Thyroid gland (tissue), 4 donors: Measurements from ENCODE around the gene CWC15. TPM values are rescaled to one million over a fixed set of nuclear protein-coding genes. Genes with fewer than 3 reads are reported as not detected.

Experiments used
- DNase-seq, 2 donors: peaks; one replicate each; pipeline ENCODE4 v3.0.0-alpha.2; 2019
- H3K27ac ChIP-seq, 3 donors: fragments of 200-600 bp; sonication (generic); 1 replicate in 2 of 3; 2 replicates in 1 of 3; pipeline ENCODE4 v1.5.1; 2016 to 2019; ENCODE audit warnings: mild to moderate bottlenecking in 1 of 3, moderate library complexity in 1 of 3
- H3K27me3 ChIP-seq: fragments of 200-600 bp; sonication (generic); one replicate; pipeline ENCODE4 v1.5.1; 2019
- H3K36me3 ChIP-seq, 2 donors: fragments of 200-600 bp; sonication (generic); one replicate each; pipeline ENCODE4 v1.5.1; 2016 to 2019
- H3K4me1 ChIP-seq, 2 donors: fragments of 200-600 bp; sonication (generic); one replicate each; pipeline ENCODE4 v1.5.1; 2017 to 2019
- H3K4me3 ChIP-seq, 3 donors: fragments of 200-600 bp; sonication (generic); replicated peaks in 1 of 3; 1 replicate in 2 of 3; 2 replicates in 1 of 3; pipeline ENCODE4 v1.5.1; 2016; ENCODE audit warnings: mild to moderate bottlenecking in 1 of 3
- H3K9me3 ChIP-seq: fragments of 200-600 bp; sonication (generic); one replicate; pipeline ENCODE4 v1.5.1; 2017
- CTCF ChIP-seq, 6 experiments: fragments of 200-600 bp in 3 of 6; fragments of 450-650 bp in 3 of 6; sonication (generic) in 3 of 6; IDR thresholded peaks; one replicate each; pipeline ENCODE4 v1.5.1; 2016 to 2019; ENCODE audit warnings: antibody characterized with exemption in 6 of 6, mild to moderate bottlenecking in 2 of 6, inconsistent platforms in 1 of 6, moderate library complexity in 1 of 6
- POLR2A ChIP-seq, 2 donors: fragments of 450-650 bp; IDR thresholded peaks; one replicate each; pipeline ENCODE4 v1.6.1; 2017; ENCODE audit warnings: antibody characterized with exemption in 2 of 2, mild to moderate bottlenecking in 2 of 2, moderate library complexity in 1 of 2
- WGBS, 2 donors: methylation state at CpG; one replicate each; pipeline ENCODE4 v1.1.5; 2017; 5-methylcytosine and 5-hydroxymethylcytosine counted together
- intact Hi-C: fragments of 100-400 bp; cut with DNase I; formaldehyde crosslinking; loops from one replicate; pipeline ENCODE4 v1.15.1; 2023
- total RNA-seq, 4 donors: library from RNA; depleted of rRNA; stranded (reverse); fragments of >200 nt; gene quantifications; one replicate each; pipeline ENCODE4 v1.2.3, GENCODE V29; 2016

CWC15 gene
- total RNA-seq, 4 donors from 2014 or later: 25.7 to 61.6 (median 43.6) TPM

DNA sequence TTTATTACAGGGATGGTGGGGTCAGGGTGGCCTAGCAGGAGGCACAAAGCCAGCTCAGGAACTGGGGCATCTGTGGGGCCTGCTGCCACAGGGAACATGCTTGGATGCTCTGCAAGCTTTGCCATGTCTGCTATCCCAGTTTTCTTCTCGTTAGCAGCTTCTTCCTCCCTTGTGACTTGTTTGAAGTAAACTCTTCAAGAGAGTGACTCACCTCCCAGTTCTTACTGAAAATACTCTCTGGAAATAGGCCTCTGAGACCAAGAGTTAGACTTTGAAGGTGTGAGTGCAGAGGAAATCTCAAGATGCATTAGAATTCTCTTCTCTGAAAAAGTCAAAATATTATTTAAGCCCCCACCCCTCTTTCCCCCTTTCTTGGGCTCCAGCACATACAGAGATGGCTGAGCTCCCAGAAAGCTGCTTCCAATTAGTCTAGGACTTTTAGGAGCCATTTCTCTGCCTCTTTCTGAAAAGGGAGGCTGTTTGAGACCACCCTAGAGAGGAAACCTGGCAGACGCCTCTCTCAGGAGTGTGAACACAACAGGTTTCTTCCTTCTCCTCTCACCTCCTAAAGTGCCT, 15.1 kb downstream of the CWC15 start:
- DNase-seq: no peak
- TF ChIP-seq POLR2A (IDR thresholded peaks at IDR 0.05): no peak
- no peak for TF ChIP-seq CTCF (IDR thresholded peaks at IDR 0.05)
- Histone ChIP-seq H3K36me3 (peaks cover 16 to 28% of the 10 kb centered on the region in 2 donors), H3K4me3 (no peak overlapping the region), H3K9me3 (no peaks in the 10 kb centered on the region), H3K4me1 (no peaks in the 10 kb centered on the region), H3K27ac (no peak overlapping the region), H3K27me3 (no peaks in the 10 kb centered on the region)
- intact Hi-C loops: no loop called here
- 43 to 57% methylated on average over 2 of the region's 2 CpGs for WGBS, 2 donors

DNA sequence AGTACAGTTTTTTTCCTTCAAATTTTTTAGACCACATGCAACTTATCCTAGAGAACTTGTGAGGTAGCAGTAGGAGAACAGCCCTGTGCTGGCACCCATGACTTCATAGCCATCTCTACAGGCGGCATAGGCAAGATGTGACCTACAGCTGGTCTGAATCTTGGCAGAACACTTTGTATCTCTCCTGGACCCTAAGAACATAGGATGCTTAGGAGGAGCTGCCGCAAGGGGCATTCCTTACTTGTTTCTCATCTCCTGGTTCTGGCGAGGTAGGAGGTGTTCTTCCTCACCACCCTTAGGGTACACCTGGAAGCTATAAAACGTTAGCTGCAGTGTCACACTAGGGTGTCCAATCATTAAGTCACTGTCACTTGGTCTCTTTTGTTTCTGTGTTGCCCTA, 16.4 kb downstream of the CWC15 start:
- Histone ChIP-seq H3K4me1 (no peaks in the 10 kb centered on the region), H3K9me3 (no peaks in the 10 kb centered on the region), H3K4me3 (no peak overlapping the region), H3K27me3 (no peaks in the 10 kb centered on the region), H3K27ac (no peak overlapping the region), H3K36me3 (peaks cover 5 to 16% of the 10 kb centered on the region in 2 donors)
- no peak for DNase-seq
- WGBS, 2 donors: 65 to 68% methylated on average over 4 of the region's 4 CpGs
- intact Hi-C loops: no loop called here
- no peak for TF ChIP-seq CTCF (IDR thresholded peaks at IDR 0.05)
- no peak for TF ChIP-seq POLR2A (IDR thresholded peaks at IDR 0.05)

GRCh38 chr11:94954753-94955152, 18.6 kb downstream of the CWC15 start:
- DNase-seq: no peak
- H3K36me3 ChIP-seq: peaks cover 5 to 6% of the 10 kb centered on the region in 2 donors
- H3K27ac ChIP-seq: no peak overlapping the region
- no peak overlapping the region for H3K4me3 ChIP-seq
- intact Hi-C loops: no loop called here
- no peak for TF ChIP-seq CTCF (IDR thresholded peaks at IDR 0.05)
- no peaks in the 10 kb centered on the region for H3K27me3 ChIP-seq
- H3K9me3 ChIP-seq: no peaks in the 10 kb centered on the region
- 85 to 88% methylated on average over 1 of the region's 1 CpG for WGBS, 2 donors
- H3K4me1 ChIP-seq: no peaks in the 10 kb centered on the region

- no peak for DNase-seq
- H3K4me3 ChIP-seq: no peak overlapping the region
- intact Hi-C loops: no loop called here
- no peaks in the 10 kb centered on the region for H3K4me1 ChIP-seq
- TF ChIP-seq POLR2A (IDR thresholded peaks at IDR 0.05) (no peak), CTCF (IDR thresholded peaks at IDR 0.05) (no peak)
- H3K9me3 ChIP-seq: no peaks in the 10 kb centered on the region
- H3K27ac ChIP-seq: no peak overlapping the region
- 66 to 71% methylated on average over 4 of the region's 4 CpGs for WGBS, 2 donors
- no peaks in the 10 kb centered on the region for H3K27me3 ChIP-seq
- H3K36me3 ChIP-seq: no peaks in the 10 kb centered on the region
Observed at GRCh38 chr11:94948070-94948617, 25.2 kb downstream of the CWC15 start.

DNA sequence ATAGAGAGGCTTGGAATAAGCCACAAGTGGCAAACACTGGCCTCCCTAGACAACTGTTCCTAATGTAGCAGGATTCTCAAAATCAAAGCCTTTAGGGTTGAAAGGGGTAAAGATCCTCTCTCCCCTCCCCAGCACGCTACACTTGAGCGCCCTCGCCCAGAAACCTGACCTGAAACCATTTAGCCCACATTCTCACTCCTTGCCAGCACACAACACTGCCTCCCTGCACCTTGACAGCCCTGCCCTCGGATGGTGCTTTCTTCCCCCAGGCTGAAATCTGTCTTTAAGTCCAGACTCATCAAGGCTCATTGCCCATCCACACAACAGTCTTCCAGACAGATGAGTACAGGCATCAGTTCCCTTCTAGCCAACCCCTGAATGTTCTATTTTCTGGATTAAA, 26.5 kb downstream of the CWC15 start:
- H3K4me3 ChIP-seq: no peak overlapping the region
- no peaks in the 10 kb centered on the region for H3K36me3 ChIP-seq
- TF ChIP-seq CTCF (IDR thresholded peaks at IDR 0.05) (no peak), POLR2A (IDR thresholded peaks at IDR 0.05) (no peak)
- no peak for DNase-seq
- intact Hi-C loops: no loop called here
- H3K27ac ChIP-seq: no peak overlapping the region
- 66 to 71% methylated on average over 4 of the region's 4 CpGs for WGBS, 2 donors
- H3K9me3 ChIP-seq: no peaks in the 10 kb centered on the region
- no peaks in the 10 kb centered on the region for H3K4me1 ChIP-seq
- no peaks in the 10 kb centered on the region for H3K27me3 ChIP-seq
